22Rv1 (cell line): Measurements from ENCODE around the gene FAM13C.

Experiments used
- ZFX ChIP-seq: fragments of 450-650 bp; IDR thresholded peaks from 2 replicates; pipeline ENCODE4 v1.6.1; 2017; ENCODE audit warnings: antibody characterized with exemption, borderline replicate concordance
- TF ChIP-seq, protein P1 (sequence below): fragments of 450-650 bp; IDR thresholded peaks from 2 replicates; pipeline ENCODE4 v1.5.1; 2017; ENCODE audit warnings: mild to moderate bottlenecking

DNA sequence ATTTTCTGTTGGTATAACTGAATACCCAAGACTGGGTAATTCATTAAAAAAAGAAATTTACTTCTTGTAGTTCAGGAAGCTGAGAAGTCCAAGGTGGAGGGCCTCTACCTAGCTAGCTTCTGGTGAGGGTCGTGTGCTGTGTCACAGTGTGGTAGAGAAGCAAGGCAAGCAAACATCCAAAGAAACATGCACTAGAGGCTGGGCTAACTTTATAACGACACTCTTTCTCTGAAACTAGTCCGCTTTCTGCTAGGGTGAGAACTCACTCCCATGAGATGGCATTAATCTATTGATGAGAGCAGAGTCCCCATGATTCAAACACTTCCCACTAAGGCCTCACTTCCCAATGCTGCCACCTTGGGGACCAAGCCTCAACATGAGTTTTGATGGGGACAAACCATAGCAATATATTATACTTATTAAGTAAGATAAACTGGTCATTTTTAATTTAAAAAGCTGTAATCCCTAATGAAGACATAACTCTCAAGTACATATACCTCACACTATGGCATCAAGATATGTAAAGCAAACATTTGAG, 135.1 kb downstream of the FAM13C start:
- TF ChIP-seq, protein P1, sequence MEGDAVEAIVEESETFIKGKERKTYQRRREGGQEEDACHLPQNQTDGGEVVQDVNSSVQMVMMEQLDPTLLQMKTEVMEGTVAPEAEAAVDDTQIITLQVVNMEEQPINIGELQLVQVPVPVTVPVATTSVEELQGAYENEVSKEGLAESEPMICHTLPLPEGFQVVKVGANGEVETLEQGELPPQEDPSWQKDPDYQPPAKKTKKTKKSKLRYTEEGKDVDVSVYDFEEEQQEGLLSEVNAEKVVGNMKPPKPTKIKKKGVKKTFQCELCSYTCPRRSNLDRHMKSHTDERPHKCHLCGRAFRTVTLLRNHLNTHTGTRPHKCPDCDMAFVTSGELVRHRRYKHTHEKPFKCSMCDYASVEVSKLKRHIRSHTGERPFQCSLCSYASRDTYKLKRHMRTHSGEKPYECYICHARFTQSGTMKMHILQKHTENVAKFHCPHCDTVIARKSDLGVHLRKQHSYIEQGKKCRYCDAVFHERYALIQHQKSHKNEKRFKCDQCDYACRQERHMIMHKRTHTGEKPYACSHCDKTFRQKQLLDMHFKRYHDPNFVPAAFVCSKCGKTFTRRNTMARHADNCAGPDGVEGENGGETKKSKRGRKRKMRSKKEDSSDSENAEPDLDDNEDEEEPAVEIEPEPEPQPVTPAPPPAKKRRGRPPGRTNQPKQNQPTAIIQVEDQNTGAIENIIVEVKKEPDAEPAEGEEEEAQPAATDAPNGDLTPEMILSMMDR: no peak
- no peak for TF ChIP-seq ZFX
